ENCODE data around the gene PER3.

The PER3 gene

DNA sequence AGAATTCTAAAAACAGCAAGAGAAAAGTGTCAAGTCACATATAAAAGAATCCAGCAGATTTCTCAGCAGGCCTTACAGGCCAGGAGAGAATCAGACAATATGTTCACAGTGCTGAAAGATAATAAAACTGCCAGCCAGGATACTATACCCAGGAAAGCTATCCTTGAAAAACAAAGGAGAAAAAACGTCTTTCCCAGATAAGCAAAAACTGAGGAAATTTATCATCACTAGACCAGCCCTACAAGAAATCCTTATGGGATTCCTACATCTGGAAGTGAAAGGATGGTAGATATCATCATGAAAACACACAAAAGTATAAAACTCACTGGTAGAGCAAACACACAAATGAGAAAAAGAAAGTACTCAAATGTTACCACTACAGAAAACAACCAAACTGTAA lies 93.9 kb downstream of the PER3 start:
- DNase-seq = no peak

DNA sequence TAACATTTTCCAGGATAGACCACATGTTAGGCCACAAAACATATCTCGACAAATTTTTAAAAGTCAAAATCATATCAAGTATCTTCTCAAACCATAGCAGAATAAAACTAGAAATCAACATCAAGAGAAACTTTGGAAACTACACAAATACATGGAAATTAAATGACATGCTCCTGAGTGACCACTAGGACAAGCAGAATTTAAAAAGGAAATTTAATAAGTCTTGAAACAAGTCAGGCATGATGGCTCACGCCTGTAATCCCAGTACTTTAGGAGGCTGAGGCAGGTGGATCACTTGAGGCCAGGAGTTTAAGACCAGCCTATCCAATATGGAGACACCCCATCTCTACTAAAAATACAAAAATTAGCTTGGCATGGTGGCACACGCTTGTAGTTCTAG lies 95.1 kb downstream of the PER3 start:
- no peak for DNase-seq

DNA sequence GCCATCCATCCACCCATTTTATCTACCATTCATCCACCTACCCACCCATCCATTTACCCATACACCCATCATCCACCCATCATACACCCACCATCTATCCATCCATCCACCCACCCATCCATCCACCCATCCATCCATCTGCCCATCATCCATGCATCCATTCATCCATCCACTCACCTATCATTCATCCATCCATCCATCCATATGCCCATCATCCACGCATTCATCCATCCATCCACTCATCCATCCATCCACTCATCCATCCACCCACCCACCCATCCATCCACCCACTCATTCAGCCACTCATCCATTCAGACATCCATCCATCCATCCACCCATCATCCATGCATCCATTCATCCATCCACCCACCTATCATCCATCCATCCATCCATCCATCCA lies 100.7 kb downstream of the PER3 start:
- DNase-seq = no peak

DNA sequence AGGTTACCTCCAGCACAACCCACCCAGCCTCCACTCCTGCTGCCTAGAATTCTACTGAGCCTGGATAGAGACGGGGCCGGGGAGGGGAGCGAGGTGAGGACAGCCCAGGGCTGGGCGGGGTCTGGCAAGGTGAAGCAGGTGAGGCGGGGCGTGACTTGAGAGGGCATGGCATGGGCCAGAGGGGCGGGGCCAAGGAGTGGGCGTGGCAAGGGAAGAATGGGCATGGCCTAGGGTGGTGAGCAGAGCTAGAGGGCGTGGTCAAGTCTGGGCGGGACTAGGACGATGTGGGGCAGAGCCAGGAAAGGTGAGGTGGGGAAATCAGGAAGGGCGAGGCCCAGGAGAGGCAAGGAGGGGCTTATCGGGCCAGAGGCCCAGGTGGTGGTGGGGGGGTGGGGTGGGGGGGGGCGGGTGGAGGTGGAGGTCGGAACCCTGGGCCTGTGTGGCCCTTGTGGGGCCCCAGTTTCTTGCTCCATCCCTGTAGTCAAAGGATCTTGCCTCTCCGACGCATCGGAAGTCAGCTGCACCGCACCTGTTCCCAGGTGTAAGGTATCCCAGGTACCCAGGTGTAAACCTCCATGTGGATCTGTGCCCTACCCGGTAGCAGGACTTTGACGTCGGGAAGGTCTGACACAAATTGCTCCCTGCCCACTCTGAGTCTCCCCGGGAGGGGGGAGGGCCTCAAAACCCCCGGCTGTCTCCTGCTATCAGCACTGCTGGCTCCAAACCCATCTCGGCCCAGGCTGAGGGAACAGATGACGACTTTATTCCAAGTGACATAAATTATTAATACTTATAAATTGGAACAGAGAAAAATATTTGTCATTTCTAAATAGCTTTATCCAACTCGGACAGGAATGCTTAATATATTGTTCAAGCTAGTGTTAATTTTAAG lies 101.7 kb downstream of the PER3 start:
- DNase-seq = no peak

DNA sequence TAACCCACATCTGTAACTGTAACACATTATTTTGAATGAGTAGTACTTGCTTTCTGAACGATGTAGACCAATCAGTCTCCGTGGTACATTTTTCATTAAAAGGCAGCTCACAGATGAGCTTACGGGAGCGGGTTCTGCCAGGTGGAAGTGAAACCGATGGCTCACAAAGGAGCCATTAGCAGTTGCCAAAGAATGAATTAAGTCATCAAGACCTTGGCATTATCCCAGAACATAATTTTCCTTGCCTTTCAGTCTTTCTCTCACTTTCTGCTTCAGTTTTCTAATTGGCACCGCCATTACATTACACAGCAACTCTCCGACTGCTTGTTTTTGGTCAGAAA lies 102.3 kb downstream of the PER3 start:
- no peak for DNase-seq

DNA sequence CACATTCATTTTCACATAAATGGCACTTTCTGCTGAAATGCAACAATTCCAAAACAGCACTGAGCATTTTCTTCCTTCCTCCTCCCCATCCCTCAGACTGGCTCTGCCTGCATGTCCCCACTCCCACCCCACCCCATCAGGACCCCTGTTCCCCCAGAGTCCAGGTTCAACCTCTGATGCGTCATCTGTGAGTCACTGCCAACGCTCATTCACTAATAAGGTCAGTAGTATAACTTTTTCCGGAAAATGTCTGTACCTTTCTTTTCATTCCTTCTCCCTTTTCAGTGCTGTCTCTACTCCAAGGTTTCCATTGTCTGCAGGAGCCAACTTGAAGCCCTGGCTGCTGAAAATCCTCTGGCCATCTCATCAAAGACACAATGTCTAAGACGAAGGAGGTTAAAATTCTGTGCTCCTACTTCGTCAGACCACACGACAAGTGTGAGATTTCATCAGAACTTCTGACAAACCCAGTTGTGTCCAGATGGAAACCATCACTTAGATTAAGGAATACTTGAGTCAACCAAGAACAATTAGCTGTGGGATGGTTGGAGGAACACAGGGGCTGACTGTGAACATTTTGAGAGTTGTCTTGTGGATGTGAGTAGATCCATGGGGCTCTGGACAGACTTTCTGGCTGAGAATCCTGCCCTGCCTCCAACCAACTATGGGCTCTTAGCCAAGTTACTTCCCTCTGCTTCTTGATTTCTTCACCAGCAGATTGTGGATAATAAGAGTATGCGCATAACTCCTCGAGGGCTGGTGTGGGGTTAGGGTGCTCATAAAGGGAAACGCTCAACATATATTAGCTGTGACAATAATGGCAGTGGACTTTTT lies 104.4 kb downstream of the PER3 start:
- DNase-seq = no peak

DNA sequence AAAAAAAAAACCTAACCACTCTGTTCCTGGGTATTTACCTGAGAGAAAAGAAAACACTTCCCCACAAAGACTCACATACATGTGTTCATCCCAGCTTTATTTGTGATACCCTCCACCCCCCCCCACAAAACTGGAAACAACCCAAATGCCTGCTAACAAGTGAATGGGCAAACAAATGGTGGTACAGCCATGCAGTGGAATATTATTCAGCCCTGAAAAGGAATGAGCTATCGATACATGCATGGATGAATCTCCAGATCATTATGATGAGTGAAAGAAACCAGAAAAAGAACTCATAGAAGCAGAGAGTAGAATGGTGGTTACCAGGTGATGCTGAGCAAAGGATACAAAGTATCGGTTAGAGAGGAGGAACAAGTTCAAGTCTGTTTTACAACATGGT lies 106.8 kb downstream of the PER3 start:
- DNase-seq = no peak

DNA sequence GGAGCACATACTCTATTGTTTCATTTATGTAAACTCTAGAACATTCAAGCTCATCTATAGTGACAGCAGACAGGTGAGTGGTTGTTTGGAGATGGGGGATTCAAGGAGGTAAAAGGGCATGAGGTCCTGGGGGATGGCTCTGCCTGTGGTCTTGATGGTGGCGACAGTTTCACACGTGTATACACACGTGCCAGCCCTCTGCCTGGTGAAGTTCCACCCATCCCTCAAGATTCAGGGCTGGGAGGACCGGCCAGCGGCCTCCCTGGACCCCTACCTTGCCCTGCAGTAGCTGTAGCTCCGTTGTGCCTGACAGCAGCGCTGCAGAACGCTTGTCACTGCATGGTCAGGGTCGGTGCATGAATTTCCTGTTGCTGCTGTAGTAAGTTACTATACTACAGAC lies 107.7 kb downstream of the PER3 start:
- no peak for DNase-seq

DNA sequence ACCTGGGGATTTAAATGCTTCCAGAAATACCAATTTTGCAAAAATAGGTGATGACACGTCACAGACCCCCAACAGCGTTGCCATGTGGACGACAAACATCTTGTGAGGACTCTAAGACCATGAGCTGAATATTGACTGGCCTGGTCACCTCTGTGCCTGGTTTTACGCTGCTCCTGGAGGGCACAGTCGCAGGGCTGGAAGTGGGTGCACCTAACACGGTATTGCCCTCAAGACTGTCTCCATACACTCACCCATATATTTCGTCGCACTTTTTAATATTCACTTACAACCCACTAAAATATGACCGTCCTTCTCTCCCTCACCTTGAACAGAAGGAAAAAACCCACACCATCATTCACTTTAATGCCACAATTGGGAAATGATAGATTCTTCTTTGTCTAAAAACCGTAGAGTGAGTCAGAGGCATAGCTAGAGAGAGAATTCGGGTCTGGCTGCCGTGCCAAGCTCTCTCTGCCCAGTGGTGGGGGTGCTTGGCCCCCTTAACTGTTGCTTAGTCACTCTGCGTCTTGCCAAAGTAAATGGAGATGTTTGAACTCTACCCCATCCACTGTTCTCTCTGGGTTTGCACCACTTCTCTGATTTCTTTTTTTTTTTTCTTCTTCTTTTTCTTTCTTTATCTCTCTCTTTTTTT lies 109.6 kb downstream of the PER3 start:
- no peak for DNase-seq

Measured in NCI-H187 treated with DMSO at 0.1 percent for 48 hours (cell line).